ENCODE results near the gene ABCC10.

DNA sequence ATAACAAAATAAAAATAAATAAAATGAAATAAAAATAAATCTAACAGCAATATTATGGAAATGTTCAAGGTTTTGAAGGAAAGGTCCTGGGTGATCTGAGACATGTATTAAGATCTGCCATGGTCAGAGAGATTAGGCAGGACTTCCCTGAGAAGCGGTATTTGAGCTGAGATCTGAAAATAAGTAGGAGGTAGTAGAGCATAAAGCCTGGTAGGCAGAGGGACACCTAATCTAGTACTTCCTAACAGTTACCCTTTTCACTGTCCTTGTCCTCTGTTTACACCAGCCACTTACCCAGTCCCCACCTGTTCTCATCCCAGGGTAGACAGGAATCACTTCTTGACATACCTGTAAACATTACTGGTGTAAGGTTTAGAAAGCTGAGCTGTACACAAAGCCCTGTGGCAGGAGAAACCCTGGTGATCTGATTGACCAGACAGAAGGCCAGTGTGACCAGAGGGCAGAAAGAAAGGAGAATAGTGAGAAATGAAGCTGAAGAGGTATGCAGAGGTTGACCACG lies 49.6 kb upstream of the ABCC10 start:
- TF ChIP-seq CTCF (IDR thresholded peaks at IDR 0.05) (no peak), POLR2A (IDR thresholded peaks at IDR 0.05) (no peak), POLR2AphosphoS5 (IDR thresholded peaks at IDR 0.05) (no peak)

Data from upper lobe of left lung (tissue), 4 donors.